Loucy (cell line): ENCODE measurements around the gene P2RY8.

Source experiments
- H2AFZ ChIP-seq: fragments of 200-600 bp; sonication (generic); 2 replicates; pipeline ENCODE4 v1.6.0; 2016; ENCODE audit warnings: antibody characterized with exemption, mild to moderate bottlenecking, low read length, moderate library complexity
- H3F3A ChIP-seq: fragments of 200-600 bp; 2 replicates; pipeline ENCODE4 v1.6.0; 2016; ENCODE audit warnings: antibody characterized with exemption, low read depth, mild to moderate bottlenecking
- H3K27me3 ChIP-seq: fragments of 200-600 bp; sonication (generic); 2 replicates; pipeline ENCODE4 v1.6.1; 2014; ENCODE audit warnings: low read length, mild to moderate bottlenecking; ENCODE audit not compliant: insufficient read depth, poor library complexity, severe bottlenecking
- H3K36me3 ChIP-seq: fragments of 200-600 bp; sonication (generic); 2 replicates; pipeline ENCODE4 v1.6.1; 2016; ENCODE audit warnings: low read length; ENCODE audit not compliant: insufficient read depth
- H3K4me1 ChIP-seq: fragments of 200-600 bp; sonication (generic); 2 replicates; pipeline ENCODE4 v1.5.1; 2014; ENCODE audit warnings: low read length, mild to moderate bottlenecking; ENCODE audit not compliant: insufficient read depth, poor library complexity, severe bottlenecking
- H3K4me2 ChIP-seq: fragments of 200-600 bp; sonication (generic); 2 replicates; pipeline ENCODE4 v1.6.0; 2014; ENCODE audit warnings: antibody characterized with exemption, low read length, low read depth, mild to moderate bottlenecking; ENCODE audit not compliant: poor library complexity, severe bottlenecking
- H3K4me3 ChIP-seq: fragments of 200-600 bp; sonication (generic); 2 replicates; pipeline ENCODE4 v1.5.1; 2014; ENCODE audit warnings: low read length, mild to moderate bottlenecking, mixed read lengths; ENCODE audit not compliant: poor library complexity, severe bottlenecking
- H3K79me2 ChIP-seq: fragments of 200-600 bp; sonication (generic); 2 replicates; pipeline ENCODE4 v1.6.1; 2014; ENCODE audit warnings: low read length; ENCODE audit not compliant: insufficient read depth
- H3K9ac ChIP-seq: fragments of 200-600 bp; sonication (generic); 2 replicates; pipeline ENCODE4 v1.6.0; 2014; ENCODE audit warnings: mild to moderate bottlenecking, low read depth, low read length, moderate library complexity; ENCODE audit not compliant: poor library complexity, severe bottlenecking
- H3K9me2 ChIP-seq: fragments of 200-600 bp; sonication (generic); replicated peaks from 2 replicates; pipeline ENCODE4 v1.6.1; 2016; ENCODE audit warnings: low read depth, low read length, mixed read lengths
- H3K9me3 ChIP-seq: fragments of 200-600 bp; sonication (generic); 2 replicates; pipeline ENCODE4 v1.6.1; 2014; ENCODE audit warnings: mild to moderate bottlenecking, antibody characterized with exemption, low read length, low read depth; ENCODE audit not compliant: insufficient read depth
- H4K20me1 ChIP-seq: fragments of 200-600 bp; sonication (generic); 2 replicates; pipeline ENCODE4 v1.6.0; 2014; ENCODE audit warnings: antibody characterized with exemption, low read length, mild to moderate bottlenecking; ENCODE audit not compliant: insufficient read depth, poor library complexity, severe bottlenecking
- EZH2phosphoT487 ChIP-seq: fragments of 200-600 bp; IDR thresholded peaks from 2 replicates; pipeline ENCODE4 v1.6.1; 2018; ENCODE audit warnings: antibody characterized with exemption, mild to moderate bottlenecking, moderate library complexity, borderline replicate concordance
- TF ChIP-seq, protein P1 (sequence below): fragments of 200-600 bp; sonication (generic); conservative IDR thresholded peaks from 2 replicates; pipeline ENCODE4 v1.5.1; 2014; ENCODE audit warnings: mild to moderate bottlenecking, antibody characterized with exemption, low read length

P2RY8 gene

GRCh38 chrX:1444561-1445500, 92.2 kb downstream of the P2RY8 start:
- TF ChIP-seq EZH2phosphoT487 = no peak
- TF ChIP-seq, protein P1, sequence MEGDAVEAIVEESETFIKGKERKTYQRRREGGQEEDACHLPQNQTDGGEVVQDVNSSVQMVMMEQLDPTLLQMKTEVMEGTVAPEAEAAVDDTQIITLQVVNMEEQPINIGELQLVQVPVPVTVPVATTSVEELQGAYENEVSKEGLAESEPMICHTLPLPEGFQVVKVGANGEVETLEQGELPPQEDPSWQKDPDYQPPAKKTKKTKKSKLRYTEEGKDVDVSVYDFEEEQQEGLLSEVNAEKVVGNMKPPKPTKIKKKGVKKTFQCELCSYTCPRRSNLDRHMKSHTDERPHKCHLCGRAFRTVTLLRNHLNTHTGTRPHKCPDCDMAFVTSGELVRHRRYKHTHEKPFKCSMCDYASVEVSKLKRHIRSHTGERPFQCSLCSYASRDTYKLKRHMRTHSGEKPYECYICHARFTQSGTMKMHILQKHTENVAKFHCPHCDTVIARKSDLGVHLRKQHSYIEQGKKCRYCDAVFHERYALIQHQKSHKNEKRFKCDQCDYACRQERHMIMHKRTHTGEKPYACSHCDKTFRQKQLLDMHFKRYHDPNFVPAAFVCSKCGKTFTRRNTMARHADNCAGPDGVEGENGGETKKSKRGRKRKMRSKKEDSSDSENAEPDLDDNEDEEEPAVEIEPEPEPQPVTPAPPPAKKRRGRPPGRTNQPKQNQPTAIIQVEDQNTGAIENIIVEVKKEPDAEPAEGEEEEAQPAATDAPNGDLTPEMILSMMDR = no peak
- no peak overlapping the region for H2AFZ ChIP-seq
- no peaks in the 10 kb centered on the region for H3K4me1 ChIP-seq
- H4K20me1 ChIP-seq = no peaks in the 10 kb centered on the region
- H3K79me2 ChIP-seq = no peaks in the 10 kb centered on the region
- H3K9me3 ChIP-seq = no peaks in the 10 kb centered on the region
- H3K27me3 ChIP-seq = no peaks in the 10 kb centered on the region
- H3K4me2 ChIP-seq = no peak overlapping the region
- H3K36me3 ChIP-seq = no peaks in the 10 kb centered on the region
- H3K9me2 ChIP-seq = no peaks in the 10 kb centered on the region
- no peaks in the 10 kb centered on the region for H3F3A ChIP-seq
- H3K4me3 ChIP-seq = no peak overlapping the region
- no peak overlapping the region for H3K9ac ChIP-seq

DNA sequence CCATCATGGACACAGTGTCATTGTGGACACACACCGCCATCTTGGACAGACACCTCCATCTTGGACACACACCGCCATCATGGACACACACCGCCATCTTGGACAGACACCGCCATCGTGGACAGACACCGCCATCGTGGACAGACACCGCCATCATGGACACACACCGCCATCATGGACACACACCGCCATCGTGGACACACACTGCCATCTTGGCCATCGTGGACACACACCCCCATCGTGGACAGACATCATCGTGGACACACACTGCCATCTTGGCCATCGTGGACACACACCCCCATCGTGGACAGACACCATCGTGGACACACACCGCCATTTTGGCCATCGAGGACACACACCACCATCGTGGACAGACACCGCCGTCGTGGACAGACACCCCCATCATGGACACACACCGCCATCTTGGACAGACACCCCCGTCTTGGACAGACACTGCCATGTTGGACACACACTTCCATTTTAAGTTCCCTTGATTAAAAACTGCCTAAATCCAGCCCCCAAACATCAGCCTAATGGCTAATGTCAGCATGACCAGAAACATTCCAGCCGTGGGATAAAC, 93.4 kb downstream of the P2RY8 start:
- no peaks in the 10 kb centered on the region for H3K4me1 ChIP-seq
- H3K36me3 ChIP-seq = no peaks in the 10 kb centered on the region
- H3K4me2 ChIP-seq = no peak overlapping the region
- TF ChIP-seq, protein P1 = no peak
- no peak for TF ChIP-seq EZH2phosphoT487
- H3K79me2 ChIP-seq = no peaks in the 10 kb centered on the region
- no peak overlapping the region for H3K4me3 ChIP-seq
- no peak overlapping the region for H2AFZ ChIP-seq
- no peaks in the 10 kb centered on the region for H3F3A ChIP-seq
- H3K9me2 ChIP-seq = no peaks in the 10 kb centered on the region
- H4K20me1 ChIP-seq = no peaks in the 10 kb centered on the region
- H3K9ac ChIP-seq = no peak overlapping the region
- H3K9me3 ChIP-seq = no peaks in the 10 kb centered on the region
- no peaks in the 10 kb centered on the region for H3K27me3 ChIP-seq

GRCh38 chrX:1442724-1443367, 94.1 kb downstream of the P2RY8 start:
- Histone ChIP-seq H3F3A (no peaks in the 10 kb centered on the region), H3K4me3 (no peak overlapping the region), H3K36me3 (no peaks in the 10 kb centered on the region), H3K9me2 (no peaks in the 10 kb centered on the region), H3K4me2 (no peak overlapping the region), H3K9ac (no peak overlapping the region), H3K4me1 (no peaks in the 10 kb centered on the region), H3K79me2 (no peaks in the 10 kb centered on the region), H2AFZ (no peak overlapping the region), H4K20me1 (no peaks in the 10 kb centered on the region), H3K27me3 (no peaks in the 10 kb centered on the region), H3K9me3 (no peaks in the 10 kb centered on the region)
- no peak for TF ChIP-seq EZH2phosphoT487
- TF ChIP-seq, protein P1 = no peak
